Frontal cortex (tissue), 4 donors: ENCODE data around the gene SLC2A6. TPM values are rescaled to one million over a fixed set of nuclear protein-coding genes. Genes with fewer than 3 reads are reported as not detected.
"Not testable (repeated sequence)": the region's sequence is repeated elsewhere in the genome, so short reads cannot be mapped to it uniquely, and the experiment has no call there.

Source experiments
- DNase-seq, 2 donors: peaks; one replicate each; pipeline ENCODE4 v3.0.0; 2012; ENCODE audit warnings: low spot score in 2 of 2
- FAIRE-seq: peaks from 2 replicates; lab custom pipeline; 2012; peaks lifted over from hg19 to GRCh38; lab: Jason Lieb, UNC
- total RNA-seq: library from RNA; depleted of rRNA; stranded (reverse); fragments of >200 nt; gene quantifications from one replicate; pipeline ENCODE4 v1.2.3, GENCODE V29; 2014
- donor health status: control.
- donor health status: control.
- donor health status: control.

SLC2A6 gene
- total RNA-seq, 1 donor from 2014 or later = 12.6 TPM

- FAIRE-seq (no peak), DNase-seq (no peak)
Measured at GRCh38 chr9:133465984-133466383, 12.9 kb downstream of the SLC2A6 start.

GRCh38 chr9:133464638-133465037 lies 14.3 kb downstream of the SLC2A6 start:
- FAIRE-seq (no peak), DNase-seq (no peak)

- DNase-seq (no peak), FAIRE-seq (no peak)
Measured at GRCh38 chr9:133463864-133464615, 14.9 kb downstream of the SLC2A6 start.

GRCh38 chr9:133463234-133463863 lies 15.6 kb downstream of the SLC2A6 start:
- FAIRE-seq (no peak), DNase-seq (no peak)

- FAIRE-seq (no peak), DNase-seq (no peak)
Measured at GRCh38 chr9:133461975-133462374, 16.9 kb downstream of the SLC2A6 start.

- DNase-seq (peak in 1 of 2 donors; percentile 91), FAIRE-seq (no peak)
Measured at GRCh38 chr9:133460405-133461175, 18.3 kb downstream of the SLC2A6 start.

- DNase-seq (peak; percentile 98 to 99), FAIRE-seq (no peak)
Measured at GRCh38 chr9:133459476-133460404, 19.2 kb downstream of the SLC2A6 start, which contains the start of gene CACFD1. TSS of gene CACFD1 (plus strand) at chr9:133459978. CDS start at chr9:133460067, 89 bp downstream.

- FAIRE-seq (no peak), DNase-seq (no peak)
Measured at GRCh38 chr9:133458643-133459312, 20.1 kb downstream of the SLC2A6 start.

GRCh38 chr9:133457748-133458147 lies 21.2 kb downstream of the SLC2A6 start:
- no peak for FAIRE-seq

GRCh38 chr9:133457233-133457632 lies 21.7 kb downstream of the SLC2A6 start:
- FAIRE-seq = no peak

More at GRCh38 chr9:133457748-133458147, 21.2 kb downstream of the SLC2A6 start:
- DNase-seq = no peak

GRCh38 chr9:133456409-133456808 lies 22.5 kb downstream of the SLC2A6 start:
- DNase-seq = no peak
- no peak for FAIRE-seq

More at GRCh38 chr9:133457233-133457632, 21.7 kb downstream of the SLC2A6 start:
- DNase-seq = no peak

- no peak for FAIRE-seq
Measured at GRCh38 chr9:133455936-133456335, 23.0 kb downstream of the SLC2A6 start.

GRCh38 chr9:133454943-133455673 lies 23.8 kb downstream of the SLC2A6 start:
- DNase-seq = no peak

More at GRCh38 chr9:133455936-133456335, 23.0 kb downstream of the SLC2A6 start:
- no peak for DNase-seq

GRCh38 chr9:133454325-133454724 lies 24.6 kb downstream of the SLC2A6 start:
- FAIRE-seq = no peak
- DNase-seq = no peak

More at GRCh38 chr9:133454943-133455673, 23.8 kb downstream of the SLC2A6 start:
- FAIRE-seq = no peak

GRCh38 chr9:133453651-133454050 lies 25.2 kb downstream of the SLC2A6 start:
- FAIRE-seq (no peak), DNase-seq (no peak)

GRCh38 chr9:133452562-133452961 lies 26.3 kb downstream of the SLC2A6 start:
- DNase-seq = no peak
- FAIRE-seq = no peak

GRCh38 chr9:133451865-133452264 lies 27.0 kb downstream of the SLC2A6 start:
- FAIRE-seq, DNase-seq: not testable (repeated sequence)

GRCh38 chr9:133449760-133450159 lies 29.1 kb downstream of the SLC2A6 start:
- FAIRE-seq = no peak

More at GRCh38 chr9:133449760-133450159, 29.1 kb downstream of the SLC2A6 start:
- no peak for DNase-seq
